K562 (cell line): ENCODE measurements around the gene OR6S1. TPM values are rescaled to one million over a fixed set of nuclear protein-coding genes. Genes with fewer than 3 reads are reported as not detected.

Experiments used
- ADNP ChIP-seq: fragments of 200-800 bp; sonication (Bioruptor generic); IDR thresholded peaks from 2 replicates; pipeline ENCODE4 v1.6.1; 2016; ENCODE audit warnings: missing genetic modification characterization, missing compliant biosample characterization
- BRD9 ChIP-seq: fragments of 450-650 bp; IDR thresholded peaks from 2 replicates; pipeline ENCODE4 v1.6.1; 2018; ENCODE audit warnings: low read depth; ENCODE audit not compliant: partially characterized antibody
- MAFF ChIP-seq: IDR thresholded peaks from 2 replicates; pipeline ENCODE4 v1.6.1; 2012; ENCODE audit warnings: low read length, improper control_type of control experiment
- NCOA4 ChIP-seq: fragments of 450-650 bp; IDR thresholded peaks from 2 replicates; pipeline ENCODE4 v1.6.1; 2018; ENCODE audit warnings: mild to moderate bottlenecking; ENCODE audit not compliant: partially characterized antibody
- NCOA6 ChIP-seq: fragments of 450-650 bp; IDR thresholded peaks from 2 replicates; pipeline ENCODE4 v1.6.1; 2017; ENCODE audit warnings: mild to moderate bottlenecking
- RNF219 ChIP-seq: fragments of 250-450 bp; sonication (Bioruptor Pico); IDR thresholded peaks from 2 replicates; pipeline ENCODE4 v1.5.0; 2022; ENCODE audit warnings: mild to moderate bottlenecking
- SP2 ChIP-seq: IDR thresholded peaks from 2 replicates; pipeline ENCODE4 v1.6.1; 2011; ENCODE audit warnings: mild to moderate bottlenecking, low read depth, low read length, moderate library complexity; ENCODE audit not compliant: poor library complexity, severe bottlenecking; ENCODE audit errors: extremely low read depth
- U2AF2 ChIP-seq: fragments of 200-400 bp; formaldehyde crosslinking; optimal IDR thresholded peaks from 2 replicates; pipeline ENCODE3; 2017; ENCODE audit warnings: low read depth, mild to moderate bottlenecking, low read length
- ZBED1 ChIP-seq: IDR thresholded peaks from 2 replicates; pipeline ENCODE4 v1.6.1; 2014
- ZNF143 ChIP-seq: sonication (generic); formaldehyde crosslinking; IDR thresholded peaks from 2 replicates; pipeline ENCODE4 v1.9.0; 2022; ENCODE audit warnings: mild to moderate bottlenecking, missing genetic modification reagents
- ZNF324 ChIP-seq: fragments of 250-450 bp; sonication (Bioruptor Pico); IDR thresholded peaks from 2 replicates; pipeline ENCODE4 v1.4.0; 2020; ENCODE audit warnings: mild to moderate bottlenecking
- ZNF445 ChIP-seq: fragments of 250-450 bp; sonication (Bioruptor Pico); IDR thresholded peaks from 2 replicates; pipeline ENCODE4 v1.4.0; 2020; ENCODE audit warnings: low read depth, mild to moderate bottlenecking, moderate library complexity
- ZNF644 ChIP-seq: fragments of 200-800 bp; sonication (Bioruptor generic); IDR thresholded peaks from 2 replicates; pipeline ENCODE4 v1.6.1; 2016; ENCODE audit warnings: low read depth, missing genetic modification characterization, missing compliant biosample characterization
- ZNF668 ChIP-seq: fragments of 250-450 bp; sonication (Bioruptor Pico); IDR thresholded peaks from 2 replicates; pipeline ENCODE4 v1.8.0; 2022; ENCODE audit warnings: mild to moderate bottlenecking, inconsistent platforms
- polyA plus RNA-seq, 8 experiments: library from polyadenylated mRNA; depleted of rRNA in 4 of 8; stranded (reverse) in 5 of 8; unstranded in 3 of 8; fragments of >200 nt; fragmentation: Nextera tagmentation in 2 of 8; fragmentation: Illumina TruSeq in 1 of 8; extraction: Ambion mirVana in 2 of 8; extraction: Trizol in 1 of 8; gene quantifications; 2 replicates each; pipeline versions ENCODE4 v1.2.1 to v1.2.3, GENCODE V29; 2011 to 2014; ENCODE audit warnings: inconsistent platforms in 1 of 8, missing spikeins in 1 of 8
- total RNA-seq, 7 experiments: library from RNA; depleted of rRNA in 6 of 7; stranded (reverse); fragments of >200 nt in 6 of 7; fragmentation: Illumina TruSeq in 2 of 7; extraction: Trizol in 2 of 7; gene quantifications; 2 replicates each; pipeline versions ENCODE4 v1.2.1 to v1.2.3, GENCODE V29; 2011 to 2021; ENCODE audit warnings: low replicate concordance in 1 of 7
- TF ChIP-seq, protein P1 (sequence below), 2 experiments: fragments of 450-650 bp in 1 of 2; sonication (generic) in 1 of 2; formaldehyde crosslinking in 1 of 2; IDR thresholded peaks; 2 replicates each; pipeline versions ENCODE4 v1.7.1 to v1.9.0; 2016 to 2022; ENCODE audit warnings: inconsistent platforms in 1 of 2, mild to moderate bottlenecking in 1 of 2, missing genetic modification reagents in 1 of 2
- TF ChIP-seq, protein P2 (sequence below): fragments of 450-650 bp; IDR thresholded peaks from 2 replicates; pipeline ENCODE4 v1.6.1; 2016

OR6S1 gene
- total and polyA plus RNA-seq, 9 of the 15 experiments (the other 6 are each of a cell fraction or from before 2014, with no cell fraction given) = not detected

- TF ChIP-seq NCOA6 (no peak), MAFF (peak; percentile 95), U2AF2 (no peak), SP2 (no peak), ZNF324 (CRISPR knock-in tag) (no peak), ADNP (tag) (peak; percentile 94), ZNF445 (no peak), BRD9 (peak; percentile 65), ZNF668 (CRISPR knock-in tag) (no peak), RNF219 (CRISPR knock-in tag) (no peak), ZNF644 (no peak), NCOA4 (no peak), ZNF143 (no peak), ZBED1 (no peak)
- TF ChIP-seq, protein P1, sequence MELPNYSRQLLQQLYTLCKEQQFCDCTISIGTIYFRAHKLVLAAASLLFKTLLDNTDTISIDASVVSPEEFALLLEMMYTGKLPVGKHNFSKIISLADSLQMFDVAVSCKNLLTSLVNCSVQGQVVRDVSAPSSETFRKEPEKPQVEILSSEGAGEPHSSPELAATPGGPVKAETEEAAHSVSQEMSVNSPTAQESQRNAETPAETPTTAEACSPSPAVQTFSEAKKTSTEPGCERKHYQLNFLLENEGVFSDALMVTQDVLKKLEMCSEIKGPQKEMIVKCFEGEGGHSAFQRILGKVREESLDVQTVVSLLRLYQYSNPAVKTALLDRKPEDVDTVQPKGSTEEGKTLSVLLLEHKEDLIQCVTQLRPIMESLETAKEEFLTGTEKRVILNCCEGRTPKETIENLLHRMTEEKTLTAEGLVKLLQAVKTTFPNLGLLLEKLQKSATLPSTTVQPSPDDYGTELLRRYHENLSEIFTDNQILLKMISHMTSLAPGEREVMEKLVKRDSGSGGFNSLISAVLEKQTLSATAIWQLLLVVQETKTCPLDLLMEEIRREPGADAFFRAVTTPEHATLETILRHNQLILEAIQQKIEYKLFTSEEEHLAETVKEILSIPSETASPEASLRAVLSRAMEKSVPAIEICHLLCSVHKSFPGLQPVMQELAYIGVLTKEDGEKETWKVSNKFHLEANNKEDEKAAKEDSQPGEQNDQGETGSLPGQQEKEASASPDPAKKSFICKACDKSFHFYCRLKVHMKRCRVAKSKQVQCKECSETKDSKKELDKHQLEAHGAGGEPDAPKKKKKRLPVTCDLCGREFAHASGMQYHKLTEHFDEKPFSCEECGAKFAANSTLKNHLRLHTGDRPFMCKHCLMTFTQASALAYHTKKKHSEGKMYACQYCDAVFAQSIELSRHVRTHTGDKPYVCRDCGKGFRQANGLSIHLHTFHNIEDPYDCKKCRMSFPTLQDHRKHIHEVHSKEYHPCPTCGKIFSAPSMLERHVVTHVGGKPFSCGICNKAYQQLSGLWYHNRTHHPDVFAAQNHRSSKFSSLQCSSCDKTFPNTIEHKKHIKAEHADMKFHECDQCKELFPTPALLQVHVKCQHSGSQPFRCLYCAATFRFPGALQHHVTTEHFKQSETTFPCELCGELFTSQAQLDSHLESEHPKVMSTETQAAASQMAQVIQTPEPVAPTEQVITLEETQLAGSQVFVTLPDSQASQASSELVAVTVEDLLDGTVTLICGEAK (IDR thresholded peaks at IDR 0.05) = peak; percentile 80
- TF ChIP-seq, protein P1 (CRISPR knock-in tag; IDR thresholded peaks at IDR 0.05) = no peak
- TF ChIP-seq, protein P2, sequence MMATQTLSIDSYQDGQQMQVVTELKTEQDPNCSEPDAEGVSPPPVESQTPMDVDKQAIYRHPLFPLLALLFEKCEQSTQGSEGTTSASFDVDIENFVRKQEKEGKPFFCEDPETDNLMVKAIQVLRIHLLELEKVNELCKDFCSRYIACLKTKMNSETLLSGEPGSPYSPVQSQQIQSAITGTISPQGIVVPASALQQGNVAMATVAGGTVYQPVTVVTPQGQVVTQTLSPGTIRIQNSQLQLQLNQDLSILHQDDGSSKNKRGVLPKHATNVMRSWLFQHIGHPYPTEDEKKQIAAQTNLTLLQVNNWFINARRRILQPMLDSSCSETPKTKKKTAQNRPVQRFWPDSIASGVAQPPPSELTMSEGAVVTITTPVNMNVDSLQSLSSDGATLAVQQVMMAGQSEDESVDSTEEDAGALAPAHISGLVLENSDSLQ = no peak
These were observed 40.0 kb upstream of the OR6S1 start (continued) for GRCh38 chr14:20681348-20682126.
